Measurements from ENCODE around the gene GATAD2B. TPM values are rescaled to one million over a fixed set of nuclear protein-coding genes. Genes with fewer than 3 reads are reported as not detected.

The GATAD2B gene
- polyA plus RNA-seq, 1 donor: 18.1 TPM

DNA sequence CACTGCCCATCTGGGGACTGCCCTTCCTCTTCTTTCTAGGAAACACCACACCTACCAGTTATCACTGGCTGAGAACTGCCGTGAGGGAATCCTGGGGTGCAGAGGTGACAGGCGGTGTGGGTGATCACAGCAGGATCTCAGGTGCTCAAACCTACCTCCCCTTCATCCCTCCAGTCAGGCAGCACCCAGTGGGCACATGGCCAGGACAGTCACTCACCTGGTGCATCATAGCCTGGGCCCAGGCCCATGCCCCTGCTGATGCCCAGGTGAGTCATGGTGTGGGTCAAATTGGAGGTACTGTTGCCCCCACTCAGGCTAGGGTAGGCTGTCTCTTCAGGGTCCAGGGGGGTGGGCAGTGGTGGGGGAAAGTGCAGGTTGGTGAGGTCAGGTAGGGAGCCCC, 29.0 kb upstream of the GATAD2B start:
- no peak for DNase-seq (ENCODE audit: low read depth)

DNA sequence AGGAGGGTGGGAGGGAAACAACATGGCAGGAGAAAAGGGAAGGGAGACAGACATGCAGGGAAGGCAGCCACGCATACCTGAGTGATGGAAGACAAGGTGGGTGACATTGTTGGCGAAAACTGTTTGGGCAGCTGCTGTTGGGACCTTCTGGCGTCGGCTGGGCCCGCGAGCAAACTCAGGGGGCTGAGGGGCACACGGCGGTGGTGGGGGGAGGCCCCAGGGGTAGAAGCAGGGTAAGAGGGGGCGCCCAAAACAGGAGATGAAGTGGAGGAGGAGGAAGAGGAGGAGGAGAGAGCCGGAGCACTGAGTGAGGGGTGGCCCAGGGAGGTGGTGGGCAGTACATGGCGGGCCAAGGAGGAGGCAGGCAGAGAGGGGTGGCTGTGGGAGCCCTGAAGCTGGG, 28.4 kb upstream of the GATAD2B start:
- DNase-seq (ENCODE audit: low read depth): no peak

DNA sequence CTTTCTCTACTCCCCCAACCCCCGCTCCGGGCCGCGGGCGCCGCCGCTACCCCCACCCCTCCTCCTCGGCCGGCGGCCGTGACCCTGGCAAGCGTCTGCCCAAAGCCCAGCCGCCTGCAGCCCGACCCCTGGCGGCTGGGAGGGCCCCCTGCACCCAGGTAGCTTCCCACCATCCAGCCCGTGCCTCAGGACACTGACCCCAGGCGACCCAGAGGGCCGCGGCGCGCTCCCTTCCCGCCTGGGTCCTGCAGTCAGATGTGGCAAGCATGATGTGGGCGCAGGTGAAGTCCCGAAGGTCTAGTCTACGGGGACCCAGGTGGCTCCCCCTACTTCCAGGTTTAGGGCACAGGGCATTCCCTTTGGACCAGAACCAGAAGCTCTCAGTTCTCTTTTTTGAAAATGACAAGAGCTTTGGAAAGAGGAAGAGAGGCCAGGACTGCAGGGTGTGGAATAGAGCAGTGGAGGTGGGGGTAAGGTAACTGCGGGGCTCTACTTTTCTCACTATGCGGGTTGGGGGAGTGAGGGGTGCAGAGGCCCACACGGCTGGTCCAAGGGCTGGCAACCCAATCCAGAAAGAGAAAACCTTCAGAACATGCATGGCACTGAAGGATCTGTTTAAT, 24.0 kb upstream of the GATAD2B start, which contains the start of gene DENND4B:
Gene DENND4B (minus strand): TSS at position 97 of the 620 bp plus-strand sequence. CDS start 2,344 bp downstream, outside the sequence.
- DNase-seq (ENCODE audit: low read depth): no peak

DNA sequence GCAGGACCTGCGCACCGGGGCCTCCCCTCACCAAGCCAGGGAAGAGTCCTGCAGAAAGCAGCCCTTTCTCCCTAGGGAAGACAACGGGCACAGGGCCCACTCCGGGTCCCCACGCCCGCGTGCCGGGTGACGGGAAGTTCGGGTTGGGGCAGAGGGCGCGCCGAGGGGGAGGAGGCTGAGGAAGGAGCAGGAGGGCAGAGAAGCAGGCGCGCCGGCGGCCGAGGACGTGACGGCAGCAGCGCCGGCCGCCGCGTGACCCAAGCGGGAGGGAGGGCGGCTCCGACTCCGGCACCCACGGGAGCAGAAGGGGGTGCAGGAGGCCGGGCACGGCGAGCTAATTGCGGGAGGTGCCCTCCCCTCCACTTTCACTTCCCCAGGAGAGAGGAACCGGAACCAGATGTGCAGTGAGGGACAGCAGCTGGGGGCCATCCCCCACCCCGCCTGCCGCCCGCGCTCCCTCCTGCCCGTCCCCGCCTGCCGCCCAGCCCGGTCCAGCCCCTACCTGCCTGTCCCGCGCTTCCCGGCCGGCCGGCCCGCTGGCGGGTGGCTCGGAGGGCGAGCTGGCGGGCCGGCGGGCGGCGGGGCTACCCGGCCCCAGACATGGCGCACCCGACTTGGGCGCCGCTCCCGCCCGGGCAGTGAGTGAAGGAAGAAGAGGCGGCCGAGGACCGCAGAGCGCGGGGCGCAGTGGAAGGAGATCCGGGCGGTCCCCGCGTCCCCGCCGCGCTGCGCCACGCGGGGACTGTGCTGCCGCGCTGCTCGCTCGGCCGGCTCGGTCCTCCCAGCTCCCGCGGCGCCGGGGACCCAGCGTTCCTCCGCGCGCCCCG, 23.2 kb upstream of the GATAD2B start:
- DNase-seq (ENCODE audit: low read depth): no peak

DNA sequence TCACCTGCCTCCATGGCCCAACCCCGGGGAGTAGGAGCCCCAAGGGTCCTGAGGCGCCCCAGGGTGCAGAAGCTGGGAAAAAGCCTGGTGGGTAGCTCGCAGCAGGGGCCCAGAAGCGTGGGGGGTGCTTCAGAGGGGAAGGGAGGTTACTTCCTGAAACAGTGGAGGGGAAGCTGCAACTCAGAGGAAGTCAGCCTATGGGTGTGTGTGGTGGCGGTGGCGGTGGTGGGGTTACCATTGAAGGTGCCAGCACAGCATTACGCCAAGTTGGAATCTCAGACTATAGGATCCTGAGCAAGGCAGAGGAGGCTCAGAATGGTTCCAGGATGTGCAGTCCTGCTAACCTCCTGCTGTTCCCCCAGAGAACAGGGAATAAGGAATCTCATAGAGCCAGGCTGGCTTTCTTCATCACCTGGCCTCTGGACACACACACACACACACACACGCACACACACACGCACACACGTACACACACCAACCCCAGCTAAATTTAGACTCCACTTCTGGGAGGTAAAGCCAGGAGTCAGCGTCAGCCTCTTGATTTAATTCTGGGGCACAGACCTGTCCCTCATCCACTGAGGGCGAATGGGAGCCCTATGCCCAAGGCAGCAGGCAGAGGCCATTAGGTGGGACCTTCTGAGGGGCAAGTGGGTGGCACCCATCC, 22.5 kb upstream of the GATAD2B start:
- DNase-seq (ENCODE audit: low read depth): no peak

DNA sequence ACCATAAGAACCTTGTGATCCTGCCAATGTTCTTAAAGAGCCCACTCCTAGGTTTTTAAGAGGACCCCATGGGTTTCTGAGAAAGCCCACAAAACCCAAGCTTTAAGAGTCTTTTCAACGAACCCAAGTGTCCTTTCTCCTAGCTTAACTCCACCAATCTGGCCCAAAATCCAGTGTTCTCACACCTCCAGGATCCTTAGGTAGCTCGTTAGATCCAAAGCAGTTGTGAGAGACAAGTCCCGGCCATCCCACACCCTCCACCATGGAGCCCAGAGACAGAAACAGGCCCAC, 22.0 kb upstream of the GATAD2B start:
- no peak for DNase-seq (ENCODE audit: low read depth)

DNA sequence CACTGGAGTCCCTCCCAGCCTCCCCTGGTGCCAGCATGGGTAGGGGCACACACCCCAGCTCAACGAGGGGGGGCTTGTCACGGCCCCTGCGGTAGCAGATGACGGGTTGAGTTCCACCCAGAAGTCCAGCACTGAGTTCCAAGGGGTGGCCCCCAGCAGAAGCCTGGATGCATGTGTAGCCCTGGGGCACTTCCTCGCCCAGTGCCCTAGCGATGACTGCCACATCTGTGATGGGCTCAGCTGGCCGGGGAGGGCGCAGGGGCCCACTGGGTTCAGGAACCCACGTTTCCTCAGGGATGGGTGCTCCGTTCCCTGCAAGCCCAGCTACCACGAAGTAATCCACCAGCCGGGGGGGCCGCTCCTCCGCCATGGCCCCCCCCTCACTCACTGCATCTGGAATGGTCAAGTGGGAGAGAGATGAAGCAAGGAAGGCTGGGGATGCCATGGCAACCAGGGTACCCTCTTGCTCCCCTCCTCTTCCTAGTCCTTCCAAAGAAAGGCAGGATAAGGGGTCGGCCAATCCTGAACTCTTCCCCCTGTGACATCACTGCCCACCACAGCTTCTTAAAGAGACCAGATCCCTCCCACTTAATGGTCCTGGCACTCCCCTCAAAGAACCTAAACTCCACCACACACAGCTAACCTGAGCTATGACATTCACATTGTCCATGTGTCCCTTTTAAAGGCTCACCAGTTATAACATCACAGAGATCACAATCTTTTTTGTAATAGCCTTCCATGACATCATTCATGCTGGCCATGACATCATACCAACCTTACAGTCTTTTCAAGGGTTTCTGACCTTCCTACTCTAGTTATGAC, 21.4 kb upstream of the GATAD2B start:
- DNase-seq (ENCODE audit: low read depth): no peak

DNA sequence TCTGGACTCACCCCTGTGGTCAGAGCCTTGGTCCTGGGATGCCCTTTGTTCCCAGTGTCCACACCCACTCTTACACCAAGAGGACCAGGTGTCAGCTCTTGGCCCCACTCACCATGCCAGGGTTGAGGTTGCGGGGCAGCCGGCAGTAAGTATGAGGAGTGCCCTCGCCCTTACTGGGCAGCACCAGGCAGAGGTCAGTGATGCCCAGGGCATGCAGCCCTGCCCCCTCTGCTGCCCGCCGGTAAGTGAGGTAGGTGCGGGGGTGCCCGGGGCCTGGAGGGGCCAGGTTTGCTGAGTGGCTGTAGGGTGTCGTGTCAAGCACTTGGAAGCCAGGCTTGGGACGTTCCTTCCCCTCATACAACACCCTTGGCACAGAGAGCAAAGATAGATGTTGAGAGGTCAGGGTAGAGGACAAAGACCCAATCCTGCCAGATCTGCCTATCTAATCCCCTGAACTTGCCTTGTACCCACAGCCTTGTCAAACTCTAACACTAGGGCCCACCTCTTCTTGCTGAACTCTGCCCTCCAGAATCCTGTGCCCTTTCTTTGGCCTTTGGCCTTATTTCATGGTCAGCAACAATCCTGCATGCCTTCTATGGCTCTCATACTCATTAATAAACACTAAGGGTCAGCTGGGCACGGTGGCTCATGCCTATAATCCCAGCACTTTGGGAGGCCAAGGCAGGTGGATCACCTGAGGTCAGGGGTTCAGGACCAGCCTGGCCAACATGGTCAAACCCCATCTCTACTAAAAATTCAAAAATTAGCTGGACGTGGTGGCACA, 20.2 kb upstream of the GATAD2B start:
- no peak for DNase-seq (ENCODE audit: low read depth)

DNA sequence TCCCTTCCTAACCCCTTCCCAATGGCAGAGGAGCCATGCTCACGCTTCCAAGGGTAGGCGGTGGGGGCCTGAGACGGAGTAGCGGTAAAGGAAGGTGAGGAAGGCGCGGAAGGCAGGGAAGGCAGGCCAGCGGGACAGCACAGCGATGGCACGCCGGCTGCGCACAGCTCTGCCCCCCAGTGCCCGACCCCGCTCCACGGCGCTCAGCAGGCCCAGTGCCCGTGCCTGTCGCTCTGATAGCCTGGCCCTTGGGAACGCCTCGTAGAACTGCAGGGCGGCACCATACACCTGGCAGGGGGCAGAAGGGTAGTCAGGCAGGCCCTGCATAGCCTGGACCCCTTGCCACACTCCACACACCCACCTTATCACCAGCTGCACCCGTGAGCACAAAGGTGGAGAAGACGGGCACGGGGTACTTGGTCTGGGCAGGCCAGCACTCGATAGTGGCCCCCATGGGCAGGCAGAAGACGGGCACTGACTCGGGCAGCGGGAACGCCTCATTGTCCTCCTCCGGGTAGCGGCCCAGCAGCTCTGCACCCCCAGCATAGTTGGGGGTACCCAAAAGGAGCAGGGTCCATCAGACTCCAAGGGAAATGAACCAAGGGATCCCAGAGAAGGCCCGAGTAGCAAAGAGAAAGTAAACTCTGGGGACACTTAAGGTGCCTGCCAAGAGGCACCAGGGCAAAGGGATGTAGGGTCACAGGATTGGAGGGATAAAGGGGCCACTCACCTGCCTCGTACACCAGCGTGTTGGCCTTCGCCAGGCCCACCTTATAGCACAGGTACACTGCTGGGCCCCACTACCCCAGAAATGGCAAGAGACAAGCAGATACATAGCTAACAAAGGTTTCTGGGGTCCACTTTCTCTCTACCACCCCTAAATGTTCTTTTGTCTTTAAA, 19.3 kb upstream of the GATAD2B start:
- DNase-seq (ENCODE audit: low read depth): no peak

DNA sequence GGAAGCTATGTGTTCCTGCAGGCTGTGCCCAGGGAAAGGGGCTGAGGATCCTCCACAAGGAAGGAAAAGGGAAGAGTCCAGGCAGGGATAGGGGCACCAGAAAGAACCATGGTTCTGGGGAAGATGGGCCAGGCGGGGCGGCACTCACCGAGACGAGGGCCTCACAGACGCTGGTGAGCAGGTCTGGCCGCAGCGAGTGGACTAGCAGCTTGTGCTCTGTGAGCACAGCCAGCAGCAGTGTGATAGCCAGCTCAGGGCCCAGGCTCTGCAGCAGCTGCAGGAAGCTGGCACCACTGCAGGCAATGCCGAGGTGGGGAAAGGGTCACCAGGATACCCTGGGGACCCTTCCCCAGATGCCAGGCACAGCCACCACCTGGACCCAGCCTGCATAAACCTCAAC, 18.0 kb upstream of the GATAD2B start:
- DNase-seq (ENCODE audit: low read depth): no peak

DNA sequence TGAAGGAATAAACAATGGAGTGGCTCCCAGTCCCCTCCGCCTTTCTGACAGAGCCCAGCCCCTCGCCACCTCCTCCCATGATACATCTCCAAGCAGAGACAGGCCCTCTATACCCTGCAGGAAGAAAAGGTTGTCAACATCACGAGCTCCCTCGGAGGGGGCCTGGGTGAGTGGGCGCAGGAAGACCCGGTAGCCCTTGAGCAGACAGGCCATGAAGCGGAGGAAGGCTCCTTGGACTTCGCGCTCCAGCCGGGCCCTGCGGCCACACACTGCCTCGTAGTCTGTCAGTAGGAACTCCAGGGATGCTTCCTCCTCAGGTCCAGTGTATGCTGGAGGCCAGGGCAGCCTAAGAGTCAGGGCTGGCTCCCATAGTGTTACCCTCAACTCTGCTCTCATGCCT, 16.7 kb upstream of the GATAD2B start:
- DNase-seq (ENCODE audit: low read depth): no peak

DNA sequence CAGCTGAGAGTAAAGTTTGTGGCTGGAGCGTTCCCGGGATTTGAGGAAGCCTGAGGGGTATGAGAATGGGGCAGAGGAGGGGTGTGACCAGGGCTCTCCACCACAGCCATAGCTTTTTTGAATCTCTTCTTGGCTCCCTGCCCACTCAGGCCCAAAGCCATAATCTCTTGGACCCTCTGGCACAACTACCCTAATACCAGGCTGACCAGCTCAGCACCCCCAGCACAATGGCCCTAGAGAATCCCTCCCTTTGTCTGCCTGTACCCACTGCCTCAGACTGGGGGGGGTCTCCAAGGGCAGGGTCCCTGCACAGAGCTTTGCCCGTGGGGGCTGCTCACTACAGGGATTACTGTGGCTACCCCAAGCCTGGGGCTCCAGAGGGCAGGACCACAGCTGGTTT, 16.2 kb upstream of the GATAD2B start:
- DNase-seq (ENCODE audit: low read depth): no peak

DNA sequence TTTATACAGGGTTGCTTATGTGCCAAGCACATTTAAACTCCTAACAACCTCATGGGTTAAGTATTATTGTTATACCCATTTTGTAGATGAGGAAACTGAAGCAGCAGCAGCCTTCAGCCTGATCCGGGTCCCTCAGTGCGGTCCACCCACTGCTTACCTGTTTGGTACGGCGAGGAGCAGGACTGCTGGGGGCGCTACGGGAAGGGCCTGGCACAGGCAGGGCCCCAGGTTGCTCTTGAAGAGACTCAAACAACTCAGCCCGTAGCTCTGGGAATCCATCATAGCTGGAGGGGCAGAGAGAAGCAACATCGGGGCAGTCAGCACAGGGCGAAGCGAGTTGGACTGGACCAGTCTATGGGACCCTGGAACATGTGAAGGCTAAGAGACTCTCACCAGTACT, 14.6 kb upstream of the GATAD2B start:
- no peak for DNase-seq (ENCODE audit: low read depth)

DNA sequence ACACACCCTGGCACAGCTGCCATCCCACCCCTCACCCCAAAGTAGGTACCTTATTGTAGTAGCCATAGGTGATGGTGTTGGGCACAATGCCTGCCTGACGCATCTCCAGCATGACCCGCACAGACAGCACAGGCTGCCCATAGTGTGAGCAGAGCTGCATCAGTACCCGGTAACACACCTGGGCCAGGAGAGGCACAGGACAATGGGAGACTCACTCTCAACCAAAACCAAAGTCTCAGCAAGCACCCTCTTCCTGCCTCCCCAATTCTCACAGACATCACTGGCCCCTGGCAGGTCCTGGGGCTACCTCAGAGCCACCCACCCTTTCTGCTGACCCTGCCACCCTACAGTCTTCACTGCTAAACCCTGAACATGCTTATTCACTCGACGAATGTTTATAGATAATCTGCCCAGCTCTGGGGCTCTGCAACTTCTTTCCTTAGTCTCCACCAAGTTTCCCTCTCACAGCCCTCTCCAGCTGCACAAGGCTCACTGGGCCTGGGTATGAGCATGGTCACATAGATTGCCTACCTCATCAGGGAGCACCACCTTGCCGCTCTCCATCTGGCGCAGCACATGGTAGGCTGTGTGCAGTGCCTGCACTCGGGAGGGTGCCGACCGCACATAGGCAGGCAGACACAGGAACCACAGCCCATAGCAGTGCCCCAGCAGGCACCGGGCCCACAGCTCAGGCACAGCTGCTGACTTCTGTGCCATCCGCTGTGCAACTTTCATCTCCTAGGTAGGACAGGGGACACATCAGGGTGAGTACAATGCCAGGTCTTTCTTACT, 13.4 kb upstream of the GATAD2B start:
- DNase-seq (ENCODE audit: low read depth): no peak

DNA sequence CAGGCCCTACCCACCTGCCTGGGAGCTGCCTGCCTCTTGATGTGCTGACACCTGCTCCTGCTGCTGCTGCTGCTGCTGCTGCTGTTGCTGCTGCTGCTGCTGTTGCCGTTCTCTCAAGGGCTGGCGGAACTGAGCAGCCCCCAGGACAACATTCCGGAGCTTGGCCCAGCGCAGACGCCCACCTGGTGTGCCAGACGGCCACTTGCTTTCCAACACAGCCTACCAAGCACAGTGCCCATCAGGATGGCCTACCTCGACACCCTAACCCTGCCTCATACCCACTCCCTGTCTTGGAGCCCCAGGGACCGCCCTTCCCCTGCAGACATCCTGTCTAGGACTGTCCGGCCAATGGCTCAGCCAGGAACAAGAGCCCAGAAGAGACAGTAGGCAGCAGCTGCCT, 12.0 kb upstream of the GATAD2B start:
- DNase-seq (ENCODE audit: low read depth): no peak

DNA sequence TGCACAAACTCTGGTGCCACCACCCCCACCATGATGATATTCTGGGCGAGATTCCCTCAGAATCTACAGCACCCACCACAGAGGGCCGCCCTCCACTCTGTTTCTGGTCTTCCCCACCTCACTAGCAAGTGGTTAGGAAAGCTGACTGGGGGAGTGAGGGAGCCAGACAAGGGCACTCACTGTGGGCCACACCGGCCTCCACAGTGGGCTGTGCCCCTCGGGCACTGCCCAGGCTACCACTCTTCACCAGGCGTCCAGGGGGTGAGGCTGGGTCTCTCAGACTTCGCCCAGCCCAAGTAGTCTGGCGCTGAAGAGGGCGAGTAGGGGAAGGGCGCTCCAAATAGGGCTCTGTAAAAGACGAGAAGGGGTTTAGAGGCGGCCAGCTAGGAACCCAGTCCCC, 11.2 kb upstream of the GATAD2B start:
- DNase-seq (ENCODE audit: low read depth): no peak

DNA sequence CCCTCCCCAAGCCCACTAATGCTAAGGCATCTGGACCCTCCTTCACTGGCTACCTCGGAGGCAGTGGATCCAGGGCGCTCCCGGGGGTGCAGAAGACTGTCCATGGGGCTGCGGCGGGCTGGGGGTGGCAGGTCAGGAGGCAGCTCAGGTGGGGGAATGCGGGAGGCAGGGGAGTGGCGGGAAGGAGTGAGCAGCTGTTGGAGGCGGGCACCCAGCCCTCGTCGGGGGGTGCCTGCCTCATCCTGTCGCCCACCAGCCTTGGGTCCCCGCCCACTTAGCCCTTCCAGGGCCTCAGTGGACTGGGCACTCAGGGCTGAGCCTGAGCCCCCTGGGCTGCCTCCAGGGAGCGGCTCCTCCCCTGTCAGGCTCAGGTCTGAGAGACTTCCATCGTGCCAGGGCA, 10.7 kb upstream of the GATAD2B start:
- DNase-seq (ENCODE audit: low read depth): no peak

DNA sequence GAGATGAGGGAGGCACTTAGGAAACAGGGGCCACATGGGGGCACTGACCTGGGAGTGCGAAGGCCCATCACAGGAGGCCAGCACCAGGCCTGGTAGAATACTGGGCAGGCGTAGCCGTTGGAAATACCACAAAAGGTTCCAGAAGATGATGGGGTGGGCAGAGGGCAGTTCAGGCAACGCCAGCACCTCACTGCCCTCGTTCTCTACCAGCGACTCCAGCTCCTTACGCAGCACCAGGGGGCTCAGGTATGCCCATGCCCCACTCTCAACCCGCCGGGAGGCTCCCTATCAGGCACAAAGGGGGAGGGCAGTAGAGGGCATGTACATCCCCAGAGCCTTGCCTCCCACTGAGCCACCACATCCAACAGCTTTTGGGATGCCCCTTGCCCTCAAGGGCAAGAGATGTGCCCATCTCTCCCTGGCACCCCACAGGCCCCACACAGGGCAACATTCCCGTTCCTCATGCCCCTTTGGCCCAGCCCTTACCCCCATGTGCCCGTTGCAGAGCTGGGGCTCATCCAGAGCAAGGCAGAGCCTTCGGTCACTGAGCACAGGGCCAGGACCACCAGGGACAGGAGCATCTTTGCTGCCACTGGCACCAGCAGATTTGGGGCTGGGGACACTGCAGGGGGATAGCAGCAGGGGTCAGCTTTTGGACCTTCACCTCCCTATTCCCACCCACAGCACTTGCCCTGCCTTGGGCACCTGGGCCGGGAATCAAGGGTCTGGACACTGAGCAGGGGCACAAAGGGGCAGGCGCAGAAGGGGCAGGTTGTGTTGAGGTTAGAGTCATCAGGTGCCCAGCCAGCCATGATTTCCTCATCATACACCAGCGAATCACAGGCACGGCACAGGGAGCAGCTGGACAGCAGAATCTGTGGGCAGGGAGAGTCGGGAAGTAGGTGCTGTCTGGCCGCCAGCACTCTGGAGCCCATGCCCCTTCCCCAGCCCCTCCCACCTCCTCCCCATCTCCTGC, 9.7 kb upstream of the GATAD2B start:
- no peak for DNase-seq (ENCODE audit: low read depth)

All from forelimb muscle (tissue), 1 donor.